Measurements from ENCODE around the gene SLC44A5.

SLC44A5 gene

GRCh38 chr1:75312620-75313019, 298.3 kb downstream of the SLC44A5 start:
- Histone ChIP-seq H3K9me3 (ENCODE audit: control insufficient read depth in 1 of 2, low read length in 2 of 2) (no peaks in the 10 kb centered on the region), H3K4me1 (ENCODE audit: control insufficient read depth in 1 of 2, insufficient read depth in 2 of 2, low read length in 2 of 2) (no peaks in the 10 kb centered on the region), H3K27me3 (ENCODE audit: control insufficient read depth in 1 of 2, insufficient read depth in 2 of 2, low read length in 2 of 2) (no peaks in the 10 kb centered on the region), H3K4me3 (ENCODE audit: low read depth in 1 of 2, low read length in 2 of 2) (no peak overlapping the region), H3K36me3 (ENCODE audit: control insufficient read depth in 1 of 2, insufficient read depth in 2 of 2, low read length in 2 of 2) (no peaks in the 10 kb centered on the region), H3K9ac (ENCODE audit: low read depth in 1 of 2, low read length in 2 of 2) (no peak overlapping the region), H3K27ac (ENCODE audit: low read depth, low read length) (no peak overlapping the region)

DNA sequence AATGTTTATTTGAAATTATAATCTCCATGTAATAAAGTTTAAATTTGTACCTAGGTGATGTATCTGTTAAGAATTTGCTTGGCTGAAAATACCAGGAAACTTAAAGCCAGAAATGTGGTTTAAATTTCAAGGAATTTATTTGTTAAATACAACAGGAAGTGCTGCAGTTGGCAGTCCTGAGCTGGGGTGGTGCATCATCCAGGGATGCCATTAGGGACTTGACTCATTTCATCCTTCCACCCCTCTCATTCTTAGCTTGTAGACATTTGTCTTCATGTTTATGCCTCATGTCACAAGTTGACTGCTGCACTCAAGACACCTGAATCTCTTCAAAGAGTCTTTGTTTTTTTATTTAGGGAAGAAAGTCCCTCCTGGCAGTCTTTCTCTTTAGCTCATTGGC, 300.8 kb downstream of the SLC44A5 start:
- Histone ChIP-seq H3K4me3 (ENCODE audit: low read depth in 1 of 2, low read length in 2 of 2) (no peak overlapping the region), H3K27me3 (ENCODE audit: control insufficient read depth in 1 of 2, insufficient read depth in 2 of 2, low read length in 2 of 2) (no peaks in the 10 kb centered on the region), H3K4me1 (ENCODE audit: control insufficient read depth in 1 of 2, insufficient read depth in 2 of 2, low read length in 2 of 2) (no peaks in the 10 kb centered on the region), H3K27ac (ENCODE audit: low read depth, low read length) (no peak overlapping the region), H3K9ac (ENCODE audit: low read depth in 1 of 2, low read length in 2 of 2) (no peak overlapping the region), H3K36me3 (ENCODE audit: control insufficient read depth in 1 of 2, insufficient read depth in 2 of 2, low read length in 2 of 2) (no peaks in the 10 kb centered on the region), H3K9me3 (ENCODE audit: control insufficient read depth in 1 of 2, low read length in 2 of 2) (no peaks in the 10 kb centered on the region)

- H3K9ac ChIP-seq (ENCODE audit: low read depth in 1 of 2, low read length in 2 of 2), result no peak overlapping the region
Observed at GRCh38 chr1:75308365-75308764, 302.5 kb downstream of the SLC44A5 start.

GRCh38 chr1:75305061-75305460, 305.9 kb downstream of the SLC44A5 start:
- H3K36me3 ChIP-seq (ENCODE audit: control insufficient read depth in 1 of 2, insufficient read depth in 2 of 2, low read length in 2 of 2), result no peaks in the 10 kb centered on the region
- no peaks in the 10 kb centered on the region for H3K9me3 ChIP-seq (ENCODE audit: control insufficient read depth in 1 of 2, low read length in 2 of 2)
- H3K27me3 ChIP-seq (ENCODE audit: control insufficient read depth in 1 of 2, insufficient read depth in 2 of 2, low read length in 2 of 2), result no peaks in the 10 kb centered on the region
- no peak overlapping the region for H3K4me3 ChIP-seq (ENCODE audit: low read depth in 1 of 2, low read length in 2 of 2)
- no peaks in the 10 kb centered on the region for H3K4me1 ChIP-seq (ENCODE audit: control insufficient read depth in 1 of 2, insufficient read depth in 2 of 2, low read length in 2 of 2)
- no peak overlapping the region for H3K27ac ChIP-seq (ENCODE audit: low read depth, low read length)
- H3K9ac ChIP-seq (ENCODE audit: low read depth in 1 of 2, low read length in 2 of 2), result no peak overlapping the region

More at GRCh38 chr1:75308365-75308764, 302.5 kb downstream of the SLC44A5 start:
- Histone ChIP-seq H3K36me3 (ENCODE audit: control insufficient read depth in 1 of 2, insufficient read depth in 2 of 2, low read length in 2 of 2) (no peaks in the 10 kb centered on the region), H3K4me3 (ENCODE audit: low read depth in 1 of 2, low read length in 2 of 2) (no peak overlapping the region), H3K27me3 (ENCODE audit: control insufficient read depth in 1 of 2, insufficient read depth in 2 of 2, low read length in 2 of 2) (no peaks in the 10 kb centered on the region), H3K27ac (ENCODE audit: low read depth, low read length) (no peak overlapping the region), H3K4me1 (ENCODE audit: control insufficient read depth in 1 of 2, insufficient read depth in 2 of 2, low read length in 2 of 2) (no peaks in the 10 kb centered on the region), H3K9me3 (ENCODE audit: control insufficient read depth in 1 of 2, low read length in 2 of 2) (no peaks in the 10 kb centered on the region)

DNA sequence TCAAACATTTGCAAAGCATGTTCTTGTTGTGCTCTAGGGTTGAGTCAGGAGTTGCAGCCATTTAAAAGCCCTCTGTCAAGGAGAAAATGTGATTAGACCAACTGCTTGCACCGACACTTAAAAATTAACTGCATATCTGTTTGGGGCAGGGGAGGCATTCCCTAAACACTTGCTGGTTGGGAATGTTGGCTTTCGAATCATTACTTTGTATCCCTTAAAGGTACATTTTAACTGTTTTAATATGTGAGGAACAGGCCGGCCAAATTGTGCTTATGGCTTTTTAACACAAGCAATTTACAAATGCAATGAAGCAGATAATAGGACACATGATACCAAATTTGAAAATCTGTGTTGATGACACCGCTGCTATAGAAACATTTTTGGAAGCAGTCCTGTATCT, 317.6 kb downstream of the SLC44A5 start:
- H3K9me3 ChIP-seq (ENCODE audit: control insufficient read depth in 1 of 2, low read length in 2 of 2), result no peaks in the 10 kb centered on the region
- no peaks in the 10 kb centered on the region for H3K27me3 ChIP-seq (ENCODE audit: control insufficient read depth in 1 of 2, insufficient read depth in 2 of 2, low read length in 2 of 2)
- no peak overlapping the region for H3K4me3 ChIP-seq (ENCODE audit: low read depth in 1 of 2, low read length in 2 of 2)
- no peak overlapping the region for H3K27ac ChIP-seq (ENCODE audit: low read depth, low read length)
- H3K4me1 ChIP-seq (ENCODE audit: control insufficient read depth in 1 of 2, insufficient read depth in 2 of 2, low read length in 2 of 2), result no peaks in the 10 kb centered on the region
- no peak overlapping the region for H3K9ac ChIP-seq (ENCODE audit: low read depth in 1 of 2, low read length in 2 of 2)
- no peaks in the 10 kb centered on the region for H3K36me3 ChIP-seq (ENCODE audit: control insufficient read depth in 1 of 2, insufficient read depth in 2 of 2, low read length in 2 of 2)

GRCh38 chr1:75292013-75292412, 318.9 kb downstream of the SLC44A5 start:
- Histone ChIP-seq H3K9me3 (ENCODE audit: control insufficient read depth in 1 of 2, low read length in 2 of 2) (no peaks in the 10 kb centered on the region), H3K27me3 (ENCODE audit: control insufficient read depth in 1 of 2, insufficient read depth in 2 of 2, low read length in 2 of 2) (no peaks in the 10 kb centered on the region), H3K27ac (ENCODE audit: low read depth, low read length) (no peak overlapping the region), H3K4me1 (ENCODE audit: control insufficient read depth in 1 of 2, insufficient read depth in 2 of 2, low read length in 2 of 2) (no peaks in the 10 kb centered on the region), H3K9ac (ENCODE audit: low read depth in 1 of 2, low read length in 2 of 2) (no peak overlapping the region), H3K36me3 (ENCODE audit: control insufficient read depth in 1 of 2, insufficient read depth in 2 of 2, low read length in 2 of 2) (no peaks in the 10 kb centered on the region), H3K4me3 (ENCODE audit: low read depth in 1 of 2, low read length in 2 of 2) (no peak overlapping the region)

GRCh38 chr1:75276385-75276784, 334.5 kb downstream of the SLC44A5 start:
- Histone ChIP-seq H3K9me3 (ENCODE audit: control insufficient read depth in 1 of 2, low read length in 2 of 2) (no peaks in the 10 kb centered on the region), H3K27me3 (ENCODE audit: control insufficient read depth in 1 of 2, insufficient read depth in 2 of 2, low read length in 2 of 2) (no peaks in the 10 kb centered on the region), H3K27ac (ENCODE audit: low read depth, low read length) (no peak overlapping the region), H3K4me1 (ENCODE audit: control insufficient read depth in 1 of 2, insufficient read depth in 2 of 2, low read length in 2 of 2) (no peaks in the 10 kb centered on the region), H3K36me3 (ENCODE audit: control insufficient read depth in 1 of 2, insufficient read depth in 2 of 2, low read length in 2 of 2) (no peaks in the 10 kb centered on the region), H3K4me3 (ENCODE audit: low read depth in 1 of 2, low read length in 2 of 2) (no peak overlapping the region), H3K9ac (ENCODE audit: low read depth in 1 of 2, low read length in 2 of 2) (no peak overlapping the region)

- Histone ChIP-seq H3K4me3 (ENCODE audit: low read depth in 1 of 2, low read length in 2 of 2) (no peak overlapping the region), H3K27ac (ENCODE audit: low read depth, low read length) (no peak overlapping the region), H3K27me3 (ENCODE audit: control insufficient read depth in 1 of 2, insufficient read depth in 2 of 2, low read length in 2 of 2) (no peaks in the 10 kb centered on the region), H3K9ac (ENCODE audit: low read depth in 1 of 2, low read length in 2 of 2) (no peak overlapping the region), H3K36me3 (ENCODE audit: control insufficient read depth in 1 of 2, insufficient read depth in 2 of 2, low read length in 2 of 2) (no peaks in the 10 kb centered on the region), H3K4me1 (ENCODE audit: control insufficient read depth in 1 of 2, insufficient read depth in 2 of 2, low read length in 2 of 2) (no peaks in the 10 kb centered on the region), H3K9me3 (ENCODE audit: control insufficient read depth in 1 of 2, low read length in 2 of 2) (no peaks in the 10 kb centered on the region)
Observed at GRCh38 chr1:75275631-75276030, 335.3 kb downstream of the SLC44A5 start.

- H3K4me3 ChIP-seq (ENCODE audit: low read depth in 1 of 2, low read length in 2 of 2), result no peak overlapping the region
- H3K27ac ChIP-seq (ENCODE audit: low read depth, low read length), result no peak overlapping the region
- no peaks in the 10 kb centered on the region for H3K9me3 ChIP-seq (ENCODE audit: control insufficient read depth in 1 of 2, low read length in 2 of 2)
- H3K36me3 ChIP-seq (ENCODE audit: control insufficient read depth in 1 of 2, insufficient read depth in 2 of 2, low read length in 2 of 2), result no peaks in the 10 kb centered on the region
- no peak overlapping the region for H3K9ac ChIP-seq (ENCODE audit: low read depth in 1 of 2, low read length in 2 of 2)
- no peaks in the 10 kb centered on the region for H3K27me3 ChIP-seq (ENCODE audit: control insufficient read depth in 1 of 2, insufficient read depth in 2 of 2, low read length in 2 of 2)
- H3K4me1 ChIP-seq (ENCODE audit: control insufficient read depth in 1 of 2, insufficient read depth in 2 of 2, low read length in 2 of 2), result no peaks in the 10 kb centered on the region
Observed at GRCh38 chr1:75274920-75275506, 335.9 kb downstream of the SLC44A5 start.

- Histone ChIP-seq H3K4me1 (ENCODE audit: control insufficient read depth in 1 of 2, insufficient read depth in 2 of 2, low read length in 2 of 2) (no peaks in the 10 kb centered on the region), H3K9me3 (ENCODE audit: control insufficient read depth in 1 of 2, low read length in 2 of 2) (no peaks in the 10 kb centered on the region), H3K27me3 (ENCODE audit: control insufficient read depth in 1 of 2, insufficient read depth in 2 of 2, low read length in 2 of 2) (no peaks in the 10 kb centered on the region), H3K27ac (ENCODE audit: low read depth, low read length) (no peak overlapping the region), H3K9ac (ENCODE audit: low read depth in 1 of 2, low read length in 2 of 2) (no peak overlapping the region), H3K4me3 (ENCODE audit: low read depth in 1 of 2, low read length in 2 of 2) (no peak overlapping the region), H3K36me3 (ENCODE audit: control insufficient read depth in 1 of 2, insufficient read depth in 2 of 2, low read length in 2 of 2) (no peaks in the 10 kb centered on the region)
Observed at GRCh38 chr1:75273110-75273509, 337.8 kb downstream of the SLC44A5 start.

DNA sequence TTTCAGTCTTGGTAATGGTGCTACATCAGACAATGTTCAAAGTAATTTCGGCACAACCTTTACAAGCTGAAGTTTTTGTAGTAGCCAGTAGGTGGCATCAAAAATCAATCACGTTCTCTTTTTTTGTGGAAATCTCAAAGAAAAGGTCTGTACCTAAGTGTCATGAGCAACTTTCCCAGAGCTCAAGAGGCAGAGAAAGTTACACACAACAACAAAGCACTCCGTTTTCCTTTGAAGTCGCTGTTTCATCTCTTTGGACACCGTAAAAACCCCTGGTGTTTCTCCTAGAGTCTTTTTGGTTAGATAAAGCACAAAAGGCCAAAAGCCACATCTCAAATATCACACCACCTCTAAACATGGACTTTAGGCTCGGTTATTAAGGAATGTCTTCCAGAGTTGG, 345.1 kb downstream of the SLC44A5 start:
- H3K4me3 ChIP-seq (ENCODE audit: low read depth in 1 of 2, low read length in 2 of 2), result no peak overlapping the region
- no peaks in the 10 kb centered on the region for H3K9me3 ChIP-seq (ENCODE audit: control insufficient read depth in 1 of 2, low read length in 2 of 2)
- no peaks in the 10 kb centered on the region for H3K27me3 ChIP-seq (ENCODE audit: control insufficient read depth in 1 of 2, insufficient read depth in 2 of 2, low read length in 2 of 2)
- H3K4me1 ChIP-seq (ENCODE audit: control insufficient read depth in 1 of 2, insufficient read depth in 2 of 2, low read length in 2 of 2), result no peaks in the 10 kb centered on the region
- no peak overlapping the region for H3K27ac ChIP-seq (ENCODE audit: low read depth, low read length)
- no peaks in the 10 kb centered on the region for H3K36me3 ChIP-seq (ENCODE audit: control insufficient read depth in 1 of 2, insufficient read depth in 2 of 2, low read length in 2 of 2)
- H3K9ac ChIP-seq (ENCODE audit: low read depth in 1 of 2, low read length in 2 of 2), result no peak overlapping the region

Measured in duodenal mucosa (tissue), 2 donors.